GM23248 (cell line): ENCODE measurements around the gene PRKD1.

Experiments
- EZH2 ChIP-seq: fragments of 200-600 bp; sonication (generic); IDR thresholded peaks from 2 replicates; pipeline ENCODE4 v1.6.1; 2018; ENCODE audit warnings: antibody characterized with exemption, mild to moderate bottlenecking; ENCODE audit not compliant: insufficient read depth, poor library complexity, severe bottlenecking
- EZH2phosphoT487 ChIP-seq: fragments of 200-600 bp; sonication (generic); IDR thresholded peaks from 2 replicates; pipeline ENCODE4 v1.6.1; 2018; ENCODE audit warnings: antibody characterized with exemption, moderate library complexity, mild to moderate bottlenecking, low read depth; ENCODE audit not compliant: insufficient read depth

DNA sequence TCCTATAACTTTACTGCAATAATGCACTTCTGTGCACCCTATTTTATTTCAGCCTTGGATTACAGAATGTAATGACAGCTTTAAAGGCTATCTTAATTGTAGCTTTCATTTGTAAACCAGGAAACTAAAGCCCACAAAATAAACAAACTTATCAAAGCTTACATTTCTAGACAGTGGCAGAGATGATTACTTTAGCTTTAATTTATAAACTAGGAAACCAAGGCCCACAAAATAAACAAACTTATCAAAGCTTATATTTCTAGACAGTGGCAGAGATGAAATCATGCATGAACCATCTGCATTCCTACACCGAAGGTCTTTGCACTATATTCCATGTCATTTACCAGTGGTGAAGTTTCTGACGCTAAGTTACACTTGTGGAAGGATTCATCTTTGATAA, 74.4 kb downstream of the PRKD1 start:
- TF ChIP-seq EZH2 (no peak), EZH2phosphoT487 (no peak)
